Fibroblast of the aortic adventitia (primary cell): Measurements from ENCODE around the gene BPTF. TPM values are rescaled to one million over a fixed set of nuclear protein-coding genes. Genes with fewer than 3 reads are reported as not detected.
"Not testable (repeated sequence)": the region's sequence is repeated elsewhere in the genome, so short reads cannot be mapped to it uniquely, and the experiment has no call there.

Source experiments
- DNase-seq: peaks from one replicate; pipeline ENCODE4 v3.0.0-alpha.2; 2010; ENCODE audit warnings: low read depth
- H3K4me3 ChIP-seq: 2 replicates; pipeline ENCODE4 v1.5.1; 2011; ENCODE audit warnings: low read depth, mild to moderate bottlenecking, control low read depth, low read length, moderate library complexity
- CTCF ChIP-seq: IDR thresholded peaks from 2 replicates; pipeline ENCODE4 v1.5.1; 2011; ENCODE audit warnings: mild to moderate bottlenecking, low read length, control low read depth, inconsistent platforms; ENCODE audit not compliant: insufficient read depth
- total RNA-seq: library from RNA; depleted of rRNA; stranded (reverse); fragments of >200 nt; gene quantifications from 2 replicates; pipeline ENCODE4 v1.2.3, GENCODE V29; 2012; ENCODE audit warnings: low replicate concordance

Gene BPTF
- total RNA-seq, 1 donor = 65.4 TPM

- no peak for DNase-seq
- no peak overlapping the region for H3K4me3 ChIP-seq
Observed at GRCh38 chr17:67950945-67951344, 125.6 kb downstream of the BPTF start.

GRCh38 chr17:67959510-67959909, 134.2 kb downstream of the BPTF start:
- no peak overlapping the region for H3K4me3 ChIP-seq
- DNase-seq = no peak
- TF ChIP-seq CTCF = no peak

More at GRCh38 chr17:67950945-67951344, 125.6 kb downstream of the BPTF start:
- no peak for TF ChIP-seq CTCF

GRCh38 chr17:67960276-67960675, 135.0 kb downstream of the BPTF start:
- not testable (repeated sequence) for H3K4me3 ChIP-seq
- peak; percentile 5 for DNase-seq

- DNase-seq, H3K4me3 ChIP-seq: not testable (repeated sequence)
Observed at GRCh38 chr17:67962156-67962555, 136.9 kb downstream of the BPTF start.

GRCh38 chr17:67963145-67963572, 137.9 kb downstream of the BPTF start:
- not testable (repeated sequence) for H3K4me3 ChIP-seq
- peak; percentile 85 for DNase-seq
- TF ChIP-seq CTCF = peak; percentile 53

DNA sequence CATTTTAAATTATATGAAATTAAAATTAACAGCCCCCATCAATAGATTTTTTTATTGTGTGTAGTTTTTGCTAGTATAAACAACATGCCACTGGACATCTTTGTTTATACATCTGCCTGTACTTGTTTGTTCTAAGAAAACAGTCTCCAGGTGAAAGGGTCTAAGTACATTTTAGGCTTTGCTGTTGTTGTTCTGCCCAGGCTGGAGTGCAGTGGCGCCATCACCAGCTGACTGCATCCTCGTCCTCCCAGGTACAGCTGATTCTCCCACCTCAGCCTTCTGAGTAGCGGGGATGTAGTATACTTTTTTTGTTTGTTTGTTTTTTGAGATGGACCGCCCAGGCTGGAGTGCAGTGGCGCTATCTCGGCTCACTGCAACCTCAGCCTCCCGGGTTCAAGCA, 145.5 kb downstream of the BPTF start:
- no peak for DNase-seq
- no peak for TF ChIP-seq CTCF
- no peak overlapping the region for H3K4me3 ChIP-seq

DNA sequence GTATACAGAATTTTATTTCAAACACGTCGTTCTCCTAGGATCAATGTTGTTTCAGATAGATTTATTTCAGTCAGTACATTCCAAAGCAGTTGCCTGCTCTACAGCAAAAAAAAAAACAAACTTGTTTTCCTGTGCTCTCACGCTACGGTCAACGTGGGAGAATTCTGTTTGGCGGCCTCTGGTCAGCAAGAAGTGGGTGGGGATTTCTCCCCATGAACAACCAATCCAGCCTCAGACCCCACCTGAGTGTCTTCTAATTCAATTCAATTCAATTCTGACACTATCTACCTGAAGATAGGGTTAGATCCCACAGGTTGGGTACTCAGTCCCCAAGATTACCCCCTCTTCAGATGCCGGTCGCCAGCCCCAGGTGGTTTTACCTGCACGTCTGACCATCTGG, 148.9 kb downstream of the BPTF start:
- no peak for DNase-seq
- no peak overlapping the region for H3K4me3 ChIP-seq
- TF ChIP-seq CTCF = no peak

- no peak overlapping the region for H3K4me3 ChIP-seq
- DNase-seq = no peak
- no peak for TF ChIP-seq CTCF
Observed at GRCh38 chr17:67974598-67975066, 149.3 kb downstream of the BPTF start.

- not testable (repeated sequence) for DNase-seq, H3K4me3 ChIP-seq
Observed at GRCh38 chr17:67976306-67976705, 151.0 kb downstream of the BPTF start.
